Renal pelvis (tissue), 4 donors: ENCODE measurements around the gene HGF. TPM values are rescaled to one million over a fixed set of nuclear protein-coding genes. Genes with fewer than 3 reads are reported as not detected.

ENCODE experiments used
- DNase-seq: peaks from one replicate; pipeline ENCODE4 v3.0.0-alpha.2; 2013
- polyA plus RNA-seq, 3 donors: library from polyadenylated mRNA; unstranded; fragments of 120-200 nt; gene quantifications; one replicate each; pipeline ENCODE4 v1.2.1, GENCODE V29; 2013; ENCODE audit not compliant: insufficient read length in 3 of 3

HGF gene
- polyA plus RNA-seq, 3 donors: 1.2 to 3.2 (median 2.4) TPM

DNA sequence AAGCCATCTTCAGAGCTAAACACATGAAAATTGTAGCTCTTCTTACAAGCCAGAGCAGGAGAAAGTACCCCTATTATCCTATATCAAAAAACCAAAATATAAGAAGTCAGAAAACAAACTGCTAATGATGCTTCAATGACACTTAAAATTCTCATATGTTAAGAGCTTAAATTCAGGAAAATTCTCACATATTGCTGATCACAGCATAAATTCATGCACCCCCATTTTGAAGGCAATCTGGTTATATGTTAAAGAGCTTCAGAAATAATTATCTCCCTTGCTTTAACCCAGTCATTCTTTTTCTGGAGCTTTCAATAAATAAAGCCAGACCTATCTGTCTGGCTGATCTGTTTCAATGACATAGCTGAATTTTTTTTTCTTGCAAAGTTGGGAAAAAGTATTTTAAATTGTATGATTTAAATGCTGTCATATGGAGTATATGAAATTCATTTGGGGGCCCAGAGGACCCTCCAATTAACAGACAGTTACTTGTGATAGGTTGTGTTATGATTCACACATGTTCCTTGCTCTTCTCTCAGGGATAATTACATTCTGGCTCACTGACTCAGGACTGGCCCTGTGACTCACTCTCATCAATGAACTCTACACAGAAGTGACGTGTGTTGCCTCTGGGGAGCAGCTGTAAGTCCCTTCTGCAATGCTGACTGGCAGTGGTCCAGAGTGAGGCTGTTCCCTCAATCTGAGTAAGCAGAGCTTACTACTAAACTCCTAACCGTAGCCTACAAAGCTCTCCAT lies 85.2 kb downstream of the HGF start:
- DNase-seq: peak; percentile 74

DNA sequence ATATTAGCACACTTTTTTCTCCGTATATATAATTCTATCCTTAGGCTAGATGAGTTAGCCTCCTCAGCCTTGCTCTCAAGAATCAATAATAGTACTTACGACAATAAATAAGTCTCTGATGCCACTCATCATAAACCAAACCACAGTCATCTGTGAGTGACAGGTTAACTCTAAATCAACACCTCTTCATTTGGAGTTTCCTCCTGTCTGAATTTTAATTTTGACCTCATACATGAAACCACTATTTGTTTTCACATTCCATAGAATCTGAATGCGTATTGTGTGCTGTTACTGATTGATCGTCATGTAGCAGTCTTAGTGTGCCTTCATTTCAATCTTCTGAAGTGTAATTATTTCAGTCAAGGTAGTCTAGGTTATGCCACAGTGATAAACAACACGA lies 85.8 kb downstream of the HGF start:
- no peak for DNase-seq

GRCh38 chr7:81682873-81683272 lies 87.0 kb downstream of the HGF start:
- no peak for DNase-seq

DNA sequence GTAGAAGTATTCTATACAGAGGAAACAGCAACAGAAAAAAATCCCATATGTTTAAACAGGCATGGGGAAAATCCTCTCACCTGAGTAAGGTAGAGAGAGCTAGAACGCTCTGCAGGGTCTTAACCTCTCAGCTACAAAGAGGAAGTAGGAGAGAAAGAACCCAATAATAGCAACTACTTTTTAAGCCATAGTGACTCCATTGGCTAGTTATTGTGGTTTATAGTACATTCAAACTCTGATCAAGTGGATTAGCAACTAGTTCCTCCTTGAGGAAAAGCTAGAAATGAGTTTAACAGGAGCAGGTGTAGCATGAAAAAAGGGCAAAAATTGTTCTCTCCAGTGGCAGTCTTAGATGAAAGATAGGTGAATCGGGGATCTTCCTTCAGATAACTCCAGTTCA lies 89.7 kb downstream of the HGF start:
- DNase-seq: no peak

- DNase-seq: no peak
These were observed 93.0 kb downstream of the HGF start for GRCh38 chr7:81676813-81677212.

DNA sequence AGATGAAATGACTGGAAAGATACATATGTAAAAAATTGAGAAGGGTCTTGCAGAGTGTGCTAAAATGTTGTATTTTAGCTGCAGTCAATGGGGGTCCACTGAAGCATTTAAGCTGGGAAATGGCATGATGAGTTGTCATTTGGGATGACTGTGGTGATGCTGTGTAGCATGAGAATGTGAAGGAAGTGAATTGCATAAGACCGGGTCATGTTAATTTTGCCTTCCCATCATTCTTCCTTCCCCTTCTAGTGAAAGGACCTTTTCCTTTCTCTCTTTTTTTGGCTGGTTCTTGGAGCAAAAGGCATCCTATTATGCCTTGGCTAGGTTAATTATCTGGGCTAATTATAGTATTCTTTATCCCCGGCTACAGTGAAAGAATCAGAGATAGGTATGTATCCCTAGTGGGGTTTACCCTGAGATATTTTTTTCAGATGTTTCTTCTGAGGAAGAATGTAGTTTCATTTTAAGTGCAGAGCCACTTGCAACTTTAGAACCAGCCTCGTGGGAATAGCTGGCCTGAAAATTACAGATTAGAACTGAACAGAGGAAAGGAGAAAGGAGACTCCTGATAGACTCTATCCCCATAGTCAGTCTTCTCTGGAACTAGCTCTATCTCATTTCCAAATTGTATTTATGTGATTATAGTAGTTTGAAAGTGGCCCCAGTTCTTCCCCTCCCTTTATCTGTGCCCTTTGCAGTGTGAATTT lies 93.6 kb downstream of the HGF start:
- no peak for DNase-seq

- DNase-seq: no peak
These were observed 95.4 kb downstream of the HGF start for GRCh38 chr7:81674431-81674830.

DNA sequence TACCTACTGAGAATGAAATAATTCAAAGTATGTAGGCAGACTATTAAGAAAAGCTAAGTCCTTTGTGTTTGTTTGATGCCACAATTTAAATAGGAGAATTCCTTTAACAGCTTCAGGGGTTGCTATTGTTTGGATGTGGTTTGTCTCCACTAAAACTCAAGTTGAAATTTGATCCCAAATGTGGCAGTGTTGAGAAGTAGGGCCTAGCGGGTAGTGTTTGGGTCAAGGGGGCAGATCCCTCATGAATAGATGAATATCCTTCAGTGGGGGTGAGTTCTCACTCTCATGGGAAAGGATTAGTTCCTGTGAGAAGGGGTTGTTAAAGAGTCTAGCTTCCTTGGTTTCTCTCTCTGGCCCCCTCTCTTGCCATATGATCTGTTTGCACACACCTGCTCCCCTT lies 97.0 kb downstream of the HGF start:
- no peak for DNase-seq

- DNase-seq: no peak
These were observed 100.3 kb downstream of the HGF start for GRCh38 chr7:81669476-81670105.

- DNase-seq: no peak
These were observed 103.6 kb downstream of the HGF start for GRCh38 chr7:81666209-81666608.

- DNase-seq: no peak
These were observed 104.6 kb downstream of the HGF start for GRCh38 chr7:81665236-81665635.

GRCh38 chr7:81664304-81664703 lies 105.5 kb downstream of the HGF start:
- no peak for DNase-seq

DNA sequence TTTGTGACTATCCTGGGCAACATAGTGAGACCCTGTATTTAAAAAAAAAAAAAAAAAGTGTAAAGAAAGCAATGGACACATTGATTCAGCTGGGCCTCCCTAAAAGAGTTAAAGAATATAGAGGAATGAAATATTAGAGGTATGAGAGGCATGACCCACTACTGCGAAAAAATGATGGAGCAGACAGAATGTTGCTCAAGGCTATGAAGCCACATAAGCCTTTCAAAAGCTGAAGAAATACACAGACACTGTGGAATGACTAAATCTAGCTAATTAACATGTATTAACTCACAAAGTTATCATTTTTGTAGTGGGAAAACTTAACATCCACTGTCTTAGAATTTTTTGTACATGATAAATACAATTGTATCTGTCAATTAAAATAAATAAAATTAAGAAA lies 107.3 kb downstream of the HGF start:
- no peak for DNase-seq

GRCh38 chr7:81659697-81660395 lies 110.0 kb downstream of the HGF start:
- no peak for DNase-seq

- no peak for DNase-seq
These were observed 112.3 kb downstream of the HGF start for GRCh38 chr7:81657551-81657950.

GRCh38 chr7:81655271-81655670 lies 114.6 kb downstream of the HGF start:
- no peak for DNase-seq

DNA sequence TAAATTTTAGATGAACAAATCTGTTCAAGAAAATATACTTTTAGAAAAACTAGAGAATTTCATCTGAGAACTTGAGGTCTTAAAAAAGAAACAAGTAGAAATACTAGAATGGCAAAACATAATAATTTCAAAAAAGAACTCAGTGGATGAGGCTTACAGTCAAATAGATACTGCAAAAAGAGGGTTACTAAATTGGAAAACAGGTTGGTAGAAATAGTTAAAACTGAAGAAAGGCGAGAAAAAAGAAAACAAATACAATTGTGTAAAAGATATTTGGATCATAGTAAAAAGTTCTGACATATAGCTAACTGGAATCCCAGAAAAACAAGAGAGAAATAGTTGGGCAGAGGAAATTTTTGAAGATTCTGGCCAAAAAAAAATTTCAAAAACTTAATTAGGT lies 117.6 kb downstream of the HGF start:
- DNase-seq: no peak
